ENCODE measurements around the gene MMP7.

GRCh38 chr11:102500829-102501228, 29.7 kb downstream of the MMP7 start:
- no peak for TF ChIP-seq EGR1 (IDR thresholded peaks at IDR 0.05; ENCODE audit: low read depth)
- no peak for TF ChIP-seq CTCF (IDR thresholded peaks at IDR 0.05 in 2 of 3, conservative IDR thresholded peaks at IDR 0.05 in 1 of 3; ENCODE audit: borderline replicate concordance in 1 of 3, insufficient read depth in 1 of 3, low read depth in 2 of 3, low read length in 2 of 3)
